SK-N-MC (cell line): ENCODE measurements around the gene CUEDC2.
"Not testable (repeated sequence)": the region's sequence is repeated elsewhere in the genome, so short reads cannot be mapped to it uniquely, and the experiment has no call there.

Source experiments
- DNase-seq: peaks from one replicate; pipeline ENCODE4 v3.0.0-alpha.2; 2011; ENCODE audit warnings: low read depth, low spot score
- H3K27ac ChIP-seq: fragments of 200-600 bp; sonication (generic); 2 replicates; pipeline ENCODE4 v1.5.1; 2016; ENCODE audit warnings: mixed run types
- H3K36me3 ChIP-seq: fragments of 200-600 bp; sonication (generic); 2 replicates; pipeline ENCODE4 v1.6.1; 2017; ENCODE audit warnings: antibody characterized with exemption, low read length, mixed read lengths; ENCODE audit not compliant: insufficient read depth
- H3K4me3 ChIP-seq: fragments of 200-600 bp; sonication (generic); 2 replicates; pipeline ENCODE4 v1.5.1; 2016
- H3K9ac ChIP-seq: fragments of 200-600 bp; sonication (generic); 2 replicates; pipeline ENCODE4 v1.8.0; 2017; ENCODE audit warnings: mixed run types, mixed read lengths; ENCODE audit not compliant: insufficient read length
- H3K9me3 ChIP-seq: fragments of 200-600 bp; sonication (generic); 2 replicates; pipeline ENCODE4 v1.6.1; 2017; ENCODE audit warnings: low read depth, mild to moderate bottlenecking, antibody characterized with exemption, low read length, moderate library complexity, mixed read lengths
- EZH2 ChIP-seq: fragments of 200-600 bp; sonication (generic); IDR thresholded peaks from one replicate; pipeline ENCODE4 v1.6.1; 2017; ENCODE audit warnings: antibody characterized with exemption
- FOXP2 ChIP-seq: optimal IDR thresholded peaks from 2 replicates; pipeline ENCODE3; 2011; ENCODE audit warnings: mild to moderate bottlenecking, moderate library complexity; ENCODE audit not compliant: insufficient read depth; ENCODE audit errors: extremely low read length, control extremely low read depth
- POLR2AphosphoS5 ChIP-seq: IDR thresholded peaks from 2 replicates; pipeline ENCODE4 v1.6.1; 2012; ENCODE audit warnings: mild to moderate bottlenecking, low read depth, low read length, borderline replicate concordance

The CUEDC2 gene

DNA sequence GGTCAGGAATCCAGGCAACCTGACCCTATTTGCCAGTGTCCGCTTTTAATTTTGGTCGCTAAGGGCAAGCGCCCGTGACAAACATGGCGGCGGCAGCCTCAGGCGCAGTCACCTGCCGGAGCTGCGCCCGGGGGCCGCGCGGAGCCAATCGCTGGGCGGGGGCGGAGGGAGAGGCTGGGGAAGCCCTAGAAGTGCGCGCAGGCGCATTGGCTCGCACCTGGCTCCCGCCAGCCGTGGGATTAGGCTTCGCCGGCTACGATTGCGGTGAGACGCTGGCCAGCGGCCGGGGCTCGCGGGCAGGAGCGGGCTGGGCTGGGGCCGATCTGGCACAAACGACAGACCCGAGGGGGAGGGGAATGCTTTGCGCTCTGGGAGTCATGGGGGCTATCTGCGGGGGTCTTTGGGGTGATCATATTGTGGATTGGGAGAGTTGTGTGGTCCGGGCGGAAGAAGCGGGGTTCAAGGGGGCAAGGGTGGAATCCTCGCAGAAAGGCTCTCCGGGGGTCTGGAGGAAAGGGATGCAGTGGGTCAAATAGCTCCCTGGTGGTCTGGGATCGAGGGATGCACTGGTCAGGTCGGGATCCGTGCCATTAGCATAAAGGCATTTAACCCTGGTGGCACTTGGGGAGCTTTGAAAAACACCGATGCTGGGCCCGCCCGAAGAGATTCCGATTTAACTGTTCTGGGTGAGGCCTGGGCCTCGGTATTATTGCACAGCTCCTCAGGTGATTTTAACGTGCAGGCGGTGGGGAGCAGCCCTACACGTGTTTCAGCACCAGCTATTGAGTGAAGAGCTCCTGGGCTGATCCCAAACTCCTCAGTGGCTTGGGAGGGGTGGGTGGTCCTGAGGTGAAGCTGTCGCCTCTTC, 29.0 kb upstream of the CUEDC2 start:
- TF ChIP-seq POLR2AphosphoS5 (peak; percentile 51; the same call in 1 of the 2 replicates), FOXP2 (no peak), EZH2 (no peak)
- no peak for DNase-seq
- H3K9me3 ChIP-seq: no peaks in the 10 kb centered on the region
- no peak overlapping the region for H3K27ac ChIP-seq
- H3K9ac ChIP-seq: peak overlapping the region; percentile 63
- peak overlapping the region; percentile 80 for H3K4me3 ChIP-seq
- no peaks in the 10 kb centered on the region for H3K36me3 ChIP-seq

DNA sequence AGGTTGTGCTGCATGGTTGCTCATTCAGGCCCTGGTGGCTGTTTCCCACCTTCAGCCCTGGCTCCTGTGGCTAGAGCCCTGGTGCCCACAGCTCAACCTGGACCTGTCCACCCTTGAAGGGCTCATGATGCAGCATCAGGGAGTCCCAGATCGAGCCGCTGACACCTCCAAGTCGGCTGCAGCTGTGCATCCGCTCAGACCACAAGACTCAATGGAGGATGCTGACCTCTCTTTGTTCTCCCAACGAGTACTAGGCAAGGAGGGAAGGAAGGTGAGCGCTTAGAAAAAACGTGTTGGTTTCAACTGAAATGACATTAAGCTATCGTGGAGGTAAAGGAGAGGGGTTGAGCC, 28.4 kb upstream of the CUEDC2 start:
- no peak for TF ChIP-seq POLR2AphosphoS5
- TF ChIP-seq FOXP2: no peak
- no peak for TF ChIP-seq EZH2
- DNase-seq: no peak
- no peak overlapping the region for H3K9ac ChIP-seq
- H3K9me3 ChIP-seq: no peaks in the 10 kb centered on the region
- H3K36me3 ChIP-seq: no peaks in the 10 kb centered on the region
- H3K4me3 ChIP-seq: peak overlapping the region; percentile 80
- no peak overlapping the region for H3K27ac ChIP-seq

DNA sequence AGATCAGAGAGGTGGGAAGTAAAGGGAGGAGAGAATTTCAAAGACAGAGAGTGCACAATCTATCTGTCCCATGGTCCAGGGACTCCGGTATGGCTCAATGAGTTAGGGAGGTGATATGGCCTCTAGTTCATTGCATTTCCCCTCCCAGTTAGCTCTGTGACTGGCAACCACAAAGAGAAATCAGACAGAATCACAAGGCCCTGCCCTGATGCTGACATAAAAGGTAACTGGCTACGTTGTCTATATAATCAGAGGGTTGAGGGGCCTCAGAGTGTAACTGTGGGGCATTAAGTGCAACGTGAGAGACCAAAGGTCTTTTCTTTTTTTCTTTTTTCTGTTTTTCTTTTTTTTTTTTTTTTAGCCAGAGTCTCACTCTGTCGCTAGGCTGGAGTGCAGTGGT, 26.3 kb upstream of the CUEDC2 start:
- H3K4me3 ChIP-seq: no peak overlapping the region
- H3K36me3 ChIP-seq: no peaks in the 10 kb centered on the region
- no peak overlapping the region for H3K9ac ChIP-seq
- TF ChIP-seq POLR2AphosphoS5 (no peak), EZH2 (no peak), FOXP2 (no peak)
- no peak overlapping the region for H3K27ac ChIP-seq
- no peak for DNase-seq
- H3K9me3 ChIP-seq: no peaks in the 10 kb centered on the region

DNA sequence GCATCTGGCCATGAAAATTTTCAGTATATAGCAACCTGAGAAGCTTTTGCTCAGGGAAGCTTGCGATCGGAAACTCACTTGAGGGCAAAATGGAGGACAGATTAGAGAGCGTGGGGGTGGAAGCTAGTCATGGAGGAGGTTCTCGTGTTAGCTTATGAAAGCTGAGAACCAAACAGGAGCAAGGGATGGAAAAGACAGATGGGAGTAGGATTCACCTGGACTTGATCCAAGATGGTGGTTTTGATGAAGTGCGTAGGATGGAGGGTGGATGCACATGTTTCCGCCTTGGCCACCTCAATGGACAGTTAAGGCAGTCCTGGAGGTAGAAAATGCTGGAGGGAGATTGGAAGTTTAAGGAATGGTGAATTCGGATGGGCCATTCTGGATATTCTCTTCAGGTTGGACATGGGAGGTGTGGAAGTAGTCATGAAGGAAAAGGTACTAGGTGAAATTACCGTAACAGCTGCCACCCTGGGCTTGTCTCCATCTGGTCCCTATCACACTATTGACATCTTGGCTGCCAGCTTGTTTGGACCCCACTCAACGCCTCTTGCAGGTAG, 25.3 kb upstream of the CUEDC2 start:
- H3K27ac ChIP-seq: no peak overlapping the region
- DNase-seq: no peak

DNA sequence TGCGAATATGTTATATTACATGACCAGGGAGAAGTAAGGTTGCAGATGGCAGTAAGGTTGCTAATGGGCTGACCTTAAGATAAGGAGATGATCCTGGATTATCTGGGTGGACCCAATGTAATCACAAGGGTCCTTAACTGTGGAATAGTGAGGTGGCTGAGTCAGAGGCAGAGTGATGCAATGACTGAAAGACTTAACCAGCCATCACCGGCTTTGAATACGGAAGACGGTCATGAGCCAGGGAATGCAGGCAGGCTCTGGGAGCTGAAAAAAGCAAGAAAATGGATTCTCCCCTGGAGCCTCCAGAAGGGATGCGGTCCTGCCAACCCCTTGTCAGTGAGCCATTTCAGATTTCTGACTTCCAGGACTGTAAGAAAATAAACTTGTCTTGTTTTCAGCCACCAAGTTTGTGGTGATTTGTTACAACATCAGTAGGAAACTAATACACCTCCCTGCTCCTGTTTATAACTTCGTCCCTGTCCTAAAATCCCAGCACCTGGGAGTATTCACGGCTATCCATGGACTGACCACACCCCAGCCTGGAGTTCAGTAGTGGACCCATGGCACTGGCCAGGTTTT, 23.6 kb upstream of the CUEDC2 start:
- peak overlapping the region; percentile 25; the same call in 1 of the 2 replicates for H3K27ac ChIP-seq
- no peak for DNase-seq

More for the DNA sequence above, 25.3 kb upstream of the CUEDC2 start:
- H3K4me3 ChIP-seq: no peak overlapping the region
- H3K36me3 ChIP-seq: no peaks in the 10 kb centered on the region
- no peaks in the 10 kb centered on the region for H3K9me3 ChIP-seq
- TF ChIP-seq EZH2: no peak
- TF ChIP-seq POLR2AphosphoS5: no peak
- TF ChIP-seq FOXP2: no peak
- no peak overlapping the region for H3K9ac ChIP-seq

DNA sequence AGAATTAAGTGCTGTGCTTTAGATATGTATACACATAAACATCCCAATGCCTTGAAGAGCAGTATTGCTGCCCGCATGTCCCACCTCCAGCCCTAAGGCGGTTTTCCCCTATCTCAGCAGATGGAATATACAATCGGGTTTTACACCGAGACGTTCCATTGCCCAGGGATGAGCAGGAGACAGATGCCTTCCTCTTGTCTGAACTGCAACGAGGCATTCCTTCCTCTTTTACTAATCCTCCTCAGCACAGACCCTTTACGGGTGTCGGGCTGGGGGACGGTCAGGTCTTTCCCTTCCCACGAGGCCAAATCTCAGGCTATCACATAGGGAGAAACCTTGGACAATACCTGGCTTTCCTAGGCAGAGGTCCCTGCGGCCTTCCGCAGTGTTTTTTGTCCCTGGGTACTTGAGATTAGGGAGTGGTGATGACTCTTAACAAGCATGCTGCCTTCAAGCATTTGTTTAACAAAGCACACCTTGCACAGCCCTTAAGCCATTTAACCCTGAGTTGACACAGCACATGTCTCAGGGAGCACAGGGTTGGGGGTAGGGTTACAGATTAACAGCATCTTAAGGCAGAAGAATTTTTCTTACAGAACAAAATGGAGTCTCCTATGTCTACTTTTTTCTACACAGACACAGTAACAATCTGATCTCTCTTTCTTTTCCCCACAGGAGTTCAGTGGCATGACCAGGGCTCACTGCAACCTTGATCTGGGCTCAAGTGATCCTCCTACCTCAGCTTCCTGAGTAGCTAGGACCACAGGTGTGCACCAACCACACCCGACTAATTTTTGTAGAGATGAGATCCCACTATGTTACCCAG, 22.5 kb upstream of the CUEDC2 start:
- not testable (repeated sequence) for H3K9ac ChIP-seq, H3K27ac ChIP-seq, DNase-seq, H3K36me3 ChIP-seq, H3K9me3 ChIP-seq, H3K4me3 ChIP-seq

More for the DNA sequence above, 23.6 kb upstream of the CUEDC2 start:
- Histone ChIP-seq H3K9ac (no peak overlapping the region), H3K9me3 (no peaks in the 10 kb centered on the region), H3K36me3 (no peaks in the 10 kb centered on the region), H3K4me3 (no peak overlapping the region)
- no peak for TF ChIP-seq POLR2AphosphoS5
- no peak for TF ChIP-seq FOXP2
- TF ChIP-seq EZH2: no peak

DNA sequence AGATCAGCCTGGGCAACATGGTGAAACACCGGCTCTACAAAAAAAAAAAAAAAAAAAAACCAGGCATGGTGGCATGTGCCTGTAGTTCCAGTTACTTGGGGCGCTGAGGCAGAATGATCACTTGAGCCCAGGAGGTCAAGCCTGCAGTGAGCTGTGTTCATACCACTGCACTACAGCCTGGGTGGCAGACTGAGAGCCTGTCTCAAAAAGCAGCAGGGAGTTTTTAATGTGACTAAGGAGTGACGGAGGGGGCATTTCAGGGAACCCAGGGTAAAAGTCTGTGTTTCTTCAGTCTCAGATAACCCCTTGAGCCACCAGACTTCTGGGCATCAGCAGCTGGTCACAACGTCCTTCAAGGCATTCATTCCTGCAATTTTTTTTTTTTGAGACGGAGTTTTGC, 21.1 kb upstream of the CUEDC2 start:
- no peak overlapping the region for H3K4me3 ChIP-seq
- H3K27ac ChIP-seq: no peak overlapping the region
- H3K9me3 ChIP-seq: no peaks in the 10 kb centered on the region
- no peak overlapping the region for H3K9ac ChIP-seq
- DNase-seq: no peak
- no peaks in the 10 kb centered on the region for H3K36me3 ChIP-seq
- no peak for TF ChIP-seq FOXP2
- no peak for TF ChIP-seq EZH2
- no peak for TF ChIP-seq POLR2AphosphoS5

DNA sequence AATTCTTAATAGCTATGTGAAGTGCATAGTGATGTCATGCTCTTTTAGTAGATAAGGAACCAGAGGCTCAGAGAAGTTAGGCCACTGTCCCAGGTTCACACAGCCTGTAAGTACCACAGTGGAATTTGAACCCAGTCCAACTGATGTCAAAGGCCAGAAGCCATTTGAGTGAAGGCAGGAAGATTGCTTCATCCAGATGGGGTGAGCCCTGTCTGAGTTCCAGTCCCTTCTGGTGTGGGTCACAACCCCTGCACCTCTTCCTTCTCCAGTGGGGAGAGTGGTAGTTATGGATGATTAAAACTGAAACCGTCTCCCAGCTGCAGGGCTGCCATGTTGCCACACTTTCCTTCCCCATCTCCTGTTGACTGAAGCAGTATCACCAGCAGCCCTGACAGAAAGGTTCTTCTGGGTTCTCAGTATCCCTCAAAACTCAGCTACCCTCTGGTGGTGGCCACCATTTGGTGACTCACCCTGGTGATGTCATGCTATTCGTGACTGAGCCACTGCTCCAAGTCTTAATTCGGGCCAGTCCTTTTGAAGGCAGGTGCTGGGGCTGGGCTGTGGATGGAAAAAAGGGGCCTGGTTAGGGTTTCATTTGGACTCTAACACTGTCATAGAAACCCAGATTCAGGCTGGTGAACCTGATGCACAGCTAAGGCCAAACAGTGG, 20.4 kb upstream of the CUEDC2 start:
- DNase-seq: no peak
- no peak overlapping the region for H3K9ac ChIP-seq

More for the DNA sequence above, 20.4 kb upstream of the CUEDC2 start:
- Histone ChIP-seq H3K9me3 (no peaks in the 10 kb centered on the region), H3K4me3 (no peak overlapping the region), H3K27ac (no peak overlapping the region), H3K36me3 (no peaks in the 10 kb centered on the region)
- no peak for TF ChIP-seq EZH2
- no peak for TF ChIP-seq FOXP2
- no peak for TF ChIP-seq POLR2AphosphoS5
